Testis (tissue), 3 donors: ENCODE data around the gene PRSS38. TPM values are rescaled to one million over a fixed set of nuclear protein-coding genes. Genes with fewer than 3 reads are reported as not detected.

Experiments used
- DNase-seq: peaks from one replicate; pipeline ENCODE4 v3.0.0-alpha.2; 2019
- H3K27ac ChIP-seq, 2 donors: fragments of 200-600 bp; sonication (generic); one replicate each; pipeline ENCODE4 v1.5.1; 2019
- H3K27me3 ChIP-seq: fragments of 200-600 bp; sonication (generic); one replicate; pipeline ENCODE4 v1.5.1; 2019
- H3K36me3 ChIP-seq: fragments of 200-600 bp; sonication (generic); one replicate; pipeline ENCODE4 v1.5.1; 2017; ENCODE audit warnings: low read depth; ENCODE audit errors: missing control alignments
- H3K4me1 ChIP-seq: fragments of 200-600 bp; sonication (generic); one replicate; pipeline ENCODE4 v1.5.1; 2019
- H3K4me3 ChIP-seq, 2 donors: fragments of 200-600 bp; sonication (generic); one replicate each; pipeline ENCODE4 v1.5.1; 2017 to 2019
- H3K9me3 ChIP-seq: fragments of 200-600 bp; sonication (generic); one replicate; pipeline ENCODE4 v1.5.1; 2017
- POLR2A ChIP-seq: fragments of 450-650 bp; IDR thresholded peaks from one replicate; pipeline ENCODE4 v1.6.1; 2017; ENCODE audit warnings: antibody characterized with exemption, mild to moderate bottlenecking, moderate library complexity
- WGBS, 2 donors: methylation state at CpG; one replicate each; pipeline ENCODE4 v1.1.5; 2018; 5-methylcytosine and 5-hydroxymethylcytosine counted together
- intact Hi-C: fragments of 100-400 bp; cut with DNase I; formaldehyde crosslinking; loops from one replicate; pipeline ENCODE4 v1.15.1; 2023; ENCODE audit warnings: low total_unique reads
- polyA plus RNA-seq: library from polyadenylated mRNA; stranded (reverse); fragments of 350-450 nt; fragmentation: Illumina TruSeq; extraction: RNeasy Lipid Tissue Mini Kit (QIAGEN cat#74804); gene quantifications from one replicate; pipeline ENCODE4 v1.2.3, GENCODE V29; 2014; ENCODE audit warnings: low read depth, low replicate concordance; ENCODE audit not compliant: insufficient read depth
- total RNA-seq, 2 donors: library from RNA; depleted of rRNA; stranded (reverse); fragments of >200 nt; gene quantifications; one replicate each; pipeline ENCODE4 v1.2.3, GENCODE V29; 2016
- TF ChIP-seq, protein P1 (sequence below), 3 experiments: fragments of 450-650 bp in 2 of 3; fragments of 200-600 bp in 1 of 3; sonication (generic) in 1 of 3; IDR thresholded peaks; one replicate each; pipeline ENCODE4 v1.5.1; 2016 to 2019; ENCODE audit warnings: antibody characterized with exemption in 3 of 3, mild to moderate bottlenecking in 2 of 3, moderate library complexity in 1 of 3

PRSS38 gene
- total and polyA plus RNA-seq, 3 donors from 2014 or later = 3.4 to 9.3 (median 5.4) TPM

- TF ChIP-seq, protein P1, sequence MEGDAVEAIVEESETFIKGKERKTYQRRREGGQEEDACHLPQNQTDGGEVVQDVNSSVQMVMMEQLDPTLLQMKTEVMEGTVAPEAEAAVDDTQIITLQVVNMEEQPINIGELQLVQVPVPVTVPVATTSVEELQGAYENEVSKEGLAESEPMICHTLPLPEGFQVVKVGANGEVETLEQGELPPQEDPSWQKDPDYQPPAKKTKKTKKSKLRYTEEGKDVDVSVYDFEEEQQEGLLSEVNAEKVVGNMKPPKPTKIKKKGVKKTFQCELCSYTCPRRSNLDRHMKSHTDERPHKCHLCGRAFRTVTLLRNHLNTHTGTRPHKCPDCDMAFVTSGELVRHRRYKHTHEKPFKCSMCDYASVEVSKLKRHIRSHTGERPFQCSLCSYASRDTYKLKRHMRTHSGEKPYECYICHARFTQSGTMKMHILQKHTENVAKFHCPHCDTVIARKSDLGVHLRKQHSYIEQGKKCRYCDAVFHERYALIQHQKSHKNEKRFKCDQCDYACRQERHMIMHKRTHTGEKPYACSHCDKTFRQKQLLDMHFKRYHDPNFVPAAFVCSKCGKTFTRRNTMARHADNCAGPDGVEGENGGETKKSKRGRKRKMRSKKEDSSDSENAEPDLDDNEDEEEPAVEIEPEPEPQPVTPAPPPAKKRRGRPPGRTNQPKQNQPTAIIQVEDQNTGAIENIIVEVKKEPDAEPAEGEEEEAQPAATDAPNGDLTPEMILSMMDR (IDR thresholded peaks at IDR 0.05) = no peak
- no peak for TF ChIP-seq POLR2A
- Histone ChIP-seq H3K4me1 (no peaks in the 10 kb centered on the region), H3K27ac (no peak overlapping the region), H3K36me3 (no peaks in the 10 kb centered on the region), H3K9me3 (no peaks in the 10 kb centered on the region), H3K27me3 (no peaks in the 10 kb centered on the region), H3K4me3 (no peak overlapping the region)
- 94 to 95% methylated on average over 3 to 8 of the region's 8 CpGs for WGBS, 2 donors
- intact Hi-C loops = no loop called here
- no peak for DNase-seq
Measured at GRCh38 chr1:227778401-227778947, 37.0 kb upstream of the PRSS38 start.

DNA sequence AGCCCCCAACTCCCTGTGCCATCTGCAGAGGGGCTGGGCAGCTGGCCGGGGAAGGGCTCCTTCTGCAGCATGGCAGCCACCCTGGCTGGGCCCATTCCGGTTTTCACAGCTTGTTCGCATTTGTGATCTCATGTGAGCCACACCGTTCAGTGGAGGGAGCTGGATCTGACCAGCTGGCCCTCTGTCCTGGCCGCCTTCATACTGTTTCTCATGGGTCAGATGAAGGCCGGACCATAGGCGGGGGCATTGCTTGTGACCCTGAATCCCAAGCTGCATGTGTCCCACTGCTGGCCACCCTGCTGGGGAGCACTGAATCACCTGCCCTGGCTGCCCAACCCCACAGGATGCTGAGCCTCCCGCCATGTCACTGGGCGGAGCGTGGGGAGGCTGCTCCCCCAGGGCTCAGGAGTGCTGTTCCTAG lies 36.4 kb upstream of the PRSS38 start:
- no peaks in the 10 kb centered on the region for H3K4me1 ChIP-seq
- intact Hi-C loops = no loop called here
- no peaks in the 10 kb centered on the region for H3K9me3 ChIP-seq
- no peak overlapping the region for H3K4me3 ChIP-seq
- DNase-seq = no peak
- WGBS, 2 donors = 97 to 99% methylated on average over 5 to 10 of the region's 10 CpGs
- TF ChIP-seq, protein P1 (IDR thresholded peaks at IDR 0.05) = no peak
- TF ChIP-seq POLR2A = no peak
- no peak overlapping the region for H3K27ac ChIP-seq
- no peaks in the 10 kb centered on the region for H3K27me3 ChIP-seq
- no peaks in the 10 kb centered on the region for H3K36me3 ChIP-seq

GRCh38 chr1:227779685-227780084 lies 35.8 kb upstream of the PRSS38 start:
- no peaks in the 10 kb centered on the region for H3K27me3 ChIP-seq
- H3K9me3 ChIP-seq = no peaks in the 10 kb centered on the region
- intact Hi-C loops = no loop called here
- no peak for DNase-seq
- H3K36me3 ChIP-seq = no peaks in the 10 kb centered on the region
- H3K27ac ChIP-seq = no peak overlapping the region
- H3K4me3 ChIP-seq = no peak overlapping the region
- no peak for TF ChIP-seq POLR2A
- TF ChIP-seq, protein P1 (IDR thresholded peaks at IDR 0.05) = no peak
- WGBS, 2 donors = 88 to 95% methylated on average over 7 of the region's 7 CpGs
- no peaks in the 10 kb centered on the region for H3K4me1 ChIP-seq

GRCh38 chr1:227780101-227781044 lies 35.1 kb upstream of the PRSS38 start:
- 85 to 88% methylated on average over 13 to 23 of the region's 23 CpGs for WGBS, 2 donors
- no peaks in the 10 kb centered on the region for H3K4me1 ChIP-seq
- H3K4me3 ChIP-seq = no peak overlapping the region
- no peaks in the 10 kb centered on the region for H3K27me3 ChIP-seq
- no peak overlapping the region for H3K27ac ChIP-seq
- H3K36me3 ChIP-seq = no peaks in the 10 kb centered on the region
- TF ChIP-seq, protein P1 (IDR thresholded peaks at IDR 0.05) = no peak
- no peak for TF ChIP-seq POLR2A
- DNase-seq = peak; percentile 8
- intact Hi-C loops = no loop called here
- no peaks in the 10 kb centered on the region for H3K9me3 ChIP-seq
